ENCODE measurements around the gene SPDYE16. TPM values are rescaled to one million over a fixed set of nuclear protein-coding genes. Genes with fewer than 3 reads are reported as not detected.
"Not testable (repeated sequence)": the region's sequence is repeated elsewhere in the genome, so short reads cannot be mapped to it uniquely, and the experiment has no call there.

SPDYE16 gene
- 0.67 and 0.88 TPM in 2 replicates for total RNA-seq (2014; rRNA removed; shearing (Covaris generic))
- 0.20 and 0.21 TPM in 2 replicates for total RNA-seq (2022)
- percentile 9 among the genes with signal in this experiment for Bru-seq, nascent RNA
- percentile 10 among the genes with signal in this experiment for BruChase-seq, experiment 1, labeled RNA remaining after a 6-hour chase
- not detected for BruChase-seq, experiment 2, labeled RNA remaining after a 2-hour chase
- long read RNA-seq: 0 reads

GRCh38 chr7:76543197-76543596 lies at the start of gene SPDYE16:
SPDYE16 (minus strand) TSS chr7:76543297; CDS start chr7:76541459, 1,838 bp downstream.
- H4K20me1 ChIP-seq (ENCODE audit: insufficient read depth, low read length); BruUV-seq (replicated peaks); H2AFZ ChIP-seq (ENCODE audit: low read length); DNase-seq (ENCODE audit: low spot score); H3K9me3 ChIP-seq (ENCODE audit: low read length); H3K4me1 ChIP-seq (ENCODE audit: insufficient read depth, low read length, poor library complexity, severe bottlenecking); H3K9me2 ChIP-seq (ENCODE audit: insufficient read depth, low read length); intact Hi-C loops (cut with micrococcal nuclease; ENCODE audit: unreplicated experiment); H3K27ac ChIP-seq (ENCODE audit: low read depth, low read length, poor library complexity, severe bottlenecking); H3K4me3 ChIP-seq (ENCODE audit: low read depth, low read length, poor library complexity, severe bottlenecking); H3K79me2 ChIP-seq (ENCODE audit: insufficient read depth, low read depth, low read length); H3K36me3 ChIP-seq (ENCODE audit: insufficient read depth, low read length); CTCF ChIA-PET (ENCODE audit: unreplicated experiment); H3K4me2 ChIP-seq (ENCODE audit: low read length); POLR2A ChIA-PET: not testable (repeated sequence)

DNA sequence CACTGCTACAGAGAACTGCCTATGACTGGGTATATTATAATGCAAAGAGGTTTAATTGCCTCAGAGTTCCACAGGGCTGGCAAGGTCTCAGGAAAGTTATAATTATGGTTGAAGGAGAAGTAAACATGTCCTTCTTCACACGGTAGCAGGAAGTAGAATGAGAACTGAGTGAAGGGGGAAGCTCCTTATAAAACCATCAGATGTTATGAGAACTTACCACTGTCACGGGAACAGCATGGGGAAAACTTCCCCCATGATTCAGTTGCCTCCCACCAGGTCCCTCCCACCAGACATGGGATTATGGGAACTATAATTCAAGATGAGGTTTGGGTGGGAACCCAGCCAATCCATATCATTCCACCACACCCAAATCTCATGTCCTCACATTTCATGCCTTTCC lies 49.6 kb upstream of the SPDYE16 start:
- POLR2A ChIA-PET; DNase-seq (ENCODE audit: low spot score); H3K4me3 ChIP-seq (ENCODE audit: low read depth, low read length, poor library complexity, severe bottlenecking); BruUV-seq (replicated peaks); H3K4me2 ChIP-seq (ENCODE audit: low read length); H3K79me2 ChIP-seq (ENCODE audit: insufficient read depth, low read depth, low read length); CTCF ChIA-PET (ENCODE audit: unreplicated experiment); intact Hi-C loops (cut with micrococcal nuclease; ENCODE audit: unreplicated experiment); H2AFZ ChIP-seq (ENCODE audit: low read length); H3K36me3 ChIP-seq (ENCODE audit: insufficient read depth, low read length); H3K27ac ChIP-seq (ENCODE audit: low read depth, low read length, poor library complexity, severe bottlenecking); H3K9me3 ChIP-seq (ENCODE audit: low read length); H3K9me2 ChIP-seq (ENCODE audit: insufficient read depth, low read length); H4K20me1 ChIP-seq (ENCODE audit: insufficient read depth, low read length): not testable (repeated sequence)
- H3K4me1 ChIP-seq (ENCODE audit: insufficient read depth, low read length, poor library complexity, severe bottlenecking): peaks cover 23% of the 10 kb centered on the region

DNA sequence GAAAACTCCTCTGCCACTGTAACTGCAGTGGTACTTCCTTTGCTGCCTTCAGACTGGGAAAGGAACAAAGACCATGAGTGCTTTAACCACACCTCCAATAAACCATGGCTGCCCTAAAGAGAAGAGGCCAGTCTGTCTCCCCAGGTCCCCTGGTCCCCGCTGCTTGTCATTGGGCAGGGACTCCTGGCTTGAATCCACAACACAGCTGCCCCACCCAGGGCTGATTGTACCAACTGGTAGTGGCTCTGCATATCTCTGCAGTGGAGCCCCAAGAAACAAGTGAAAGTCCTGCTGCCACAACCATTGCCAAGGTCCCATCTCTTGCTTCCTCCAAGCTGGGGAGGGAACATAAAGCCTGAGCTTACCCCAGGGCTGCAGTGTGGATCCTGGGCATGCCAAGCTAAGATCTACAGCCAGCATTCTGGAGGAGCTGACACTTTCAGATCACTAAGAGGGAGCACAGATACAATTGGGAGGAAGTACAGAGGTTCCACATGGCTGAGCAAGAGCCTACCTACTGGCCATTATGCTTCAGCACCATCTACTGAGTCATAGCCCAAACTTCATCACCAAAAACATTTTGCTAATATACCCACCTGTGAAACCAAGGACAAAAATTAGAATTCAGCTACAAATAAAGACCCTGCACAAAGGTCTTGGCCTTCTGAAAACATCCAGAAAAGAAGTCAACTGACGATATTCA lies 48.7 kb upstream of the SPDYE16 start:
- DNase-seq (ENCODE audit: low spot score): peak; percentile 67
- intact Hi-C loops (cut with micrococcal nuclease; ENCODE audit: unreplicated experiment); POLR2A ChIA-PET: not testable (repeated sequence)

DNA sequence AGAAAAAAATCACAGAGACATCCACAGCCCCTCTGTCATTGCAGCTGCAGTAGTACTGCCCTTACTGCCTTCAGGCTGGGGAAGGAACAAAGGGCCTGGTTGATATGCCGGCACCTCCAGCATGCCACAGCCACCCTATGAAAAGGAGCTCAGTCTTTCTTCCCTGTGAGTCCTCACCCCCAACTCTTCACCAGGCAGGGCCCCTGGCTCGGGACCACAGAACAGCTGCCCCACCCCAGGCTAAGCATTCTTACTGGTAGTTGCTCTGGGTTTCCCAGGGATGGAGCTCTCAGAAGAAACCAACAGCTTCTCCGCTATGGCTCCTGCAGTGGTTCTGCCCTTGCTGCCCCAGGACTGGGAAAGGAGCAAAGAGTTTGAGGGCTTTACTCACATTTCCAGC lies 47.9 kb upstream of the SPDYE16 start:
- H3K79me2 ChIP-seq (ENCODE audit: insufficient read depth, low read depth, low read length); intact Hi-C loops (cut with micrococcal nuclease; ENCODE audit: unreplicated experiment); CTCF ChIA-PET (ENCODE audit: unreplicated experiment); H3K9me3 ChIP-seq (ENCODE audit: low read length); H4K20me1 ChIP-seq (ENCODE audit: insufficient read depth, low read length); BruUV-seq (replicated peaks); H3K27ac ChIP-seq (ENCODE audit: low read depth, low read length, poor library complexity, severe bottlenecking); H2AFZ ChIP-seq (ENCODE audit: low read length); H3K36me3 ChIP-seq (ENCODE audit: insufficient read depth, low read length); H3K4me3 ChIP-seq (ENCODE audit: low read depth, low read length, poor library complexity, severe bottlenecking); DNase-seq (ENCODE audit: low spot score); POLR2A ChIA-PET; H3K9me2 ChIP-seq (ENCODE audit: insufficient read depth, low read length): not testable (repeated sequence)
- H3K4me2 ChIP-seq (ENCODE audit: low read length): peak overlapping the region; percentile 64; the same call in 1 of the 2 replicates
- H3K4me1 ChIP-seq (ENCODE audit: insufficient read depth, low read length, poor library complexity, severe bottlenecking): peaks cover 23% of the 10 kb centered on the region

More for the DNA sequence above, 48.7 kb upstream of the SPDYE16 start:
- H3K9me3 ChIP-seq (ENCODE audit: low read length); H3K9me2 ChIP-seq (ENCODE audit: insufficient read depth, low read length); H4K20me1 ChIP-seq (ENCODE audit: insufficient read depth, low read length); H3K36me3 ChIP-seq (ENCODE audit: insufficient read depth, low read length); CTCF ChIA-PET (ENCODE audit: unreplicated experiment); H3K4me3 ChIP-seq (ENCODE audit: low read depth, low read length, poor library complexity, severe bottlenecking); H2AFZ ChIP-seq (ENCODE audit: low read length); H3K79me2 ChIP-seq (ENCODE audit: insufficient read depth, low read depth, low read length); BruUV-seq (replicated peaks): not testable (repeated sequence)
- H3K4me1 ChIP-seq (ENCODE audit: insufficient read depth, low read length, poor library complexity, severe bottlenecking): peaks cover 23% of the 10 kb centered on the region
- TF ChIP-seq, protein P1, sequence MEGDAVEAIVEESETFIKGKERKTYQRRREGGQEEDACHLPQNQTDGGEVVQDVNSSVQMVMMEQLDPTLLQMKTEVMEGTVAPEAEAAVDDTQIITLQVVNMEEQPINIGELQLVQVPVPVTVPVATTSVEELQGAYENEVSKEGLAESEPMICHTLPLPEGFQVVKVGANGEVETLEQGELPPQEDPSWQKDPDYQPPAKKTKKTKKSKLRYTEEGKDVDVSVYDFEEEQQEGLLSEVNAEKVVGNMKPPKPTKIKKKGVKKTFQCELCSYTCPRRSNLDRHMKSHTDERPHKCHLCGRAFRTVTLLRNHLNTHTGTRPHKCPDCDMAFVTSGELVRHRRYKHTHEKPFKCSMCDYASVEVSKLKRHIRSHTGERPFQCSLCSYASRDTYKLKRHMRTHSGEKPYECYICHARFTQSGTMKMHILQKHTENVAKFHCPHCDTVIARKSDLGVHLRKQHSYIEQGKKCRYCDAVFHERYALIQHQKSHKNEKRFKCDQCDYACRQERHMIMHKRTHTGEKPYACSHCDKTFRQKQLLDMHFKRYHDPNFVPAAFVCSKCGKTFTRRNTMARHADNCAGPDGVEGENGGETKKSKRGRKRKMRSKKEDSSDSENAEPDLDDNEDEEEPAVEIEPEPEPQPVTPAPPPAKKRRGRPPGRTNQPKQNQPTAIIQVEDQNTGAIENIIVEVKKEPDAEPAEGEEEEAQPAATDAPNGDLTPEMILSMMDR (conservative IDR thresholded peaks at IDR 0.05; ENCODE audit: low read length): peak; percentile 52
- peak overlapping the region; percentile 42 for H3K27ac ChIP-seq (ENCODE audit: low read depth, low read length, poor library complexity, severe bottlenecking)
- peak overlapping the region; percentile 64 for H3K4me2 ChIP-seq (ENCODE audit: low read length)

- H3K27ac ChIP-seq (ENCODE audit: low read depth, low read length, poor library complexity, severe bottlenecking); POLR2A ChIA-PET; H3K4me3 ChIP-seq (ENCODE audit: low read depth, low read length, poor library complexity, severe bottlenecking); H3K9me3 ChIP-seq (ENCODE audit: low read length); DNase-seq (ENCODE audit: low spot score); H3K79me2 ChIP-seq (ENCODE audit: insufficient read depth, low read depth, low read length); H4K20me1 ChIP-seq (ENCODE audit: insufficient read depth, low read length); BruUV-seq (replicated peaks); H3K4me2 ChIP-seq (ENCODE audit: low read length); H2AFZ ChIP-seq (ENCODE audit: low read length); H3K36me3 ChIP-seq (ENCODE audit: insufficient read depth, low read length); H3K9me2 ChIP-seq (ENCODE audit: insufficient read depth, low read length); CTCF ChIA-PET (ENCODE audit: unreplicated experiment); intact Hi-C loops (cut with micrococcal nuclease; ENCODE audit: unreplicated experiment): not testable (repeated sequence)
- peaks cover 23% of the 10 kb centered on the region for H3K4me1 ChIP-seq (ENCODE audit: insufficient read depth, low read length, poor library complexity, severe bottlenecking)
These were observed 45.5 kb upstream of the SPDYE16 start for GRCh38 chr7:76588586-76588985.

Data from OCI-LY7 (cell line).